Astrocyte (in vitro differentiated cells and primary cell): ENCODE measurements around the gene LEO1. TPM values are rescaled to one million over a fixed set of nuclear protein-coding genes. Genes with fewer than 3 reads are reported as not detected.
A peak's percentile ranks its signal among the peaks of the same experiment; 100 is the strongest.

ENCODE experiments used
- DNase-seq: peaks from one replicate; pipeline ENCODE4 v3.0.0-alpha.2; 2010; ENCODE audit warnings: low read depth
- FAIRE-seq: peaks from 2 replicates; lab custom pipeline; 2011; peaks lifted over from hg19 to GRCh38; lab: Jason Lieb, UNC
- H2AFZ ChIP-seq: 2 replicates; pipeline ENCODE4 v1.6.0; 2012; ENCODE audit warnings: low read depth, low read length, inconsistent platforms
- H3K27ac ChIP-seq: 2 replicates; pipeline ENCODE4 v1.5.1; 2011; ENCODE audit warnings: low read depth, low read length, inconsistent platforms
- H3K27me3 ChIP-seq: 2 replicates; pipeline ENCODE4 v1.6.0; 2011; ENCODE audit warnings: low read length, inconsistent platforms; ENCODE audit not compliant: insufficient read depth
- H3K36me3 ChIP-seq: 2 replicates; pipeline ENCODE4 v1.5.1; 2011; ENCODE audit warnings: low read length, inconsistent platforms; ENCODE audit not compliant: insufficient read depth
- H3K4me1 ChIP-seq: 2 replicates; pipeline ENCODE4 v1.5.1; 2011; ENCODE audit warnings: low read length, inconsistent platforms; ENCODE audit not compliant: insufficient read depth
- H3K4me2 ChIP-seq: 2 replicates; pipeline ENCODE4 v1.6.0; 2012; ENCODE audit warnings: low read length, inconsistent platforms
- H3K4me3 ChIP-seq: 2 replicates; pipeline ENCODE4 v1.5.1; 2011; ENCODE audit warnings: low read depth, mild to moderate bottlenecking, low read length, inconsistent platforms; ENCODE audit not compliant: insufficient read depth
- H3K79me2 ChIP-seq: 2 replicates; pipeline ENCODE4 v1.6.0; 2012; ENCODE audit warnings: mild to moderate bottlenecking, low read length, inconsistent platforms; ENCODE audit not compliant: insufficient read depth
- H3K9ac ChIP-seq: 2 replicates; pipeline ENCODE4 v1.6.0; 2012; ENCODE audit warnings: mild to moderate bottlenecking, low read length, inconsistent platforms
- H3K9me3 ChIP-seq: 2 replicates; pipeline ENCODE4 v1.5.1; 2012; ENCODE audit warnings: low read depth, mild to moderate bottlenecking, low read length, inconsistent platforms; ENCODE audit not compliant: insufficient read depth
- H4K20me1 ChIP-seq: 2 replicates; pipeline ENCODE4 v1.6.0; 2012; ENCODE audit warnings: low read length, inconsistent platforms; ENCODE audit not compliant: insufficient read depth
- H3K27ac Mint-ChIP-seq: one replicate; pipeline ENCODE4 v1.8.0; 2021; ENCODE audit warnings: mild to moderate bottlenecking, mixed read lengths; ENCODE audit not compliant: unreplicated experiment
- H3K27me3 Mint-ChIP-seq: one replicate; pipeline ENCODE4 v1.8.0; 2021; ENCODE audit warnings: low read depth, mixed read lengths; ENCODE audit not compliant: unreplicated experiment
- H3K36me3 Mint-ChIP-seq: one replicate; pipeline ENCODE4 v1.8.0; 2021; ENCODE audit warnings: low read depth, mixed read lengths; ENCODE audit not compliant: unreplicated experiment
- H3K4me1 Mint-ChIP-seq: one replicate; pipeline ENCODE4 v1.8.0; 2021; ENCODE audit warnings: low read depth, mixed read lengths; ENCODE audit not compliant: unreplicated experiment
- H3K4me3 Mint-ChIP-seq: one replicate; pipeline ENCODE4 v1.8.0; 2021; ENCODE audit warnings: mild to moderate bottlenecking, moderate library complexity, mixed read lengths; ENCODE audit not compliant: unreplicated experiment
- H3K9me3 Mint-ChIP-seq: one replicate; pipeline ENCODE4 v1.8.0; 2021; ENCODE audit warnings: mild to moderate bottlenecking, mixed read lengths; ENCODE audit not compliant: unreplicated experiment
- CTCF ChIP-seq: IDR thresholded peaks from 2 replicates; pipeline ENCODE4 v1.5.1; 2011; ENCODE audit warnings: low read depth, mild to moderate bottlenecking, inconsistent platforms, low read length, moderate library complexity; ENCODE audit not compliant: insufficient read depth
- EZH2 ChIP-seq: IDR thresholded peaks from 2 replicates; pipeline ENCODE4 v1.6.1; 2012; ENCODE audit warnings: mild to moderate bottlenecking, low read length, inconsistent platforms; ENCODE audit not compliant: insufficient read depth
- total RNA-seq: library from RNA; stranded (reverse); gene quantifications from 2 replicates; pipeline ENCODE4 v1.2.1, GENCODE V29; 2021

The LEO1 gene
- total RNA-seq, 1 donor from 2014 or later = 25.5 TPM

GRCh38 chr15:51982770-51983103, 11.2 kb upstream of the LEO1 start:
- H3K36me3 Mint-ChIP-seq = peaks cover 3% of the 10 kb centered on the region
- Histone ChIP-seq H4K20me1 (no peaks in the 10 kb centered on the region), H3K9ac (no peak overlapping the region), H3K27me3 (no peaks in the 10 kb centered on the region), H3K79me2 (no peaks in the 10 kb centered on the region), H3K4me2 (no peak overlapping the region), H3K9me3 (no peaks in the 10 kb centered on the region), H3K4me3 (no peak overlapping the region), H3K36me3 (no peaks in the 10 kb centered on the region), H2AFZ (no peak overlapping the region), H3K4me1 (no peaks in the 10 kb centered on the region), H3K27ac (no peak overlapping the region)
- no peak overlapping the region for H3K4me3 Mint-ChIP-seq
- DNase-seq (no peak), FAIRE-seq (no peak)
- TF ChIP-seq CTCF = no peak
- TF ChIP-seq EZH2 = no peak
- H3K9me3 Mint-ChIP-seq = no peaks in the 10 kb centered on the region
- H3K27me3 Mint-ChIP-seq = no peaks in the 10 kb centered on the region
- H3K27ac Mint-ChIP-seq = no peak overlapping the region
- H3K4me1 Mint-ChIP-seq = peaks cover 7% of the 10 kb centered on the region

- peak overlapping the region; percentile 40 for H3K4me3 Mint-ChIP-seq
These were observed 10.6 kb upstream of the LEO1 start for GRCh38 chr15:51982013-51982769.

More at GRCh38 chr15:51982013-51982769, 10.6 kb upstream of the LEO1 start:
- Histone ChIP-seq H3K36me3 (no peaks in the 10 kb centered on the region), H3K9me3 (no peaks in the 10 kb centered on the region), H3K4me3 (no peak overlapping the region), H3K9ac (peak overlapping the region; percentile 44), H2AFZ (no peak overlapping the region), H3K4me2 (peak overlapping the region; percentile 23), H3K79me2 (no peaks in the 10 kb centered on the region), H3K27me3 (no peaks in the 10 kb centered on the region), H3K4me1 (no peaks in the 10 kb centered on the region), H4K20me1 (no peaks in the 10 kb centered on the region), H3K27ac (no peak overlapping the region)
- H3K4me1 Mint-ChIP-seq = peaks cover 7% of the 10 kb centered on the region
- no peak for FAIRE-seq
- H3K36me3 Mint-ChIP-seq = peaks cover 6% of the 10 kb centered on the region
- peak overlapping the region; percentile 73 for H3K27ac Mint-ChIP-seq
- peak; percentile 64 for TF ChIP-seq CTCF
- no peak for TF ChIP-seq EZH2
- DNase-seq = peak; percentile 57
- no peaks in the 10 kb centered on the region for H3K27me3 Mint-ChIP-seq
- H3K9me3 Mint-ChIP-seq = no peaks in the 10 kb centered on the region
